Neural progenitor cell (in vitro differentiated cells): ENCODE results near the gene CDH1.

Experiments used
- EZH2 ChIP-seq: fragments of 200-600 bp; sonication (generic); IDR thresholded peaks from 2 replicates; pipeline ENCODE4 v1.6.1; 2017; ENCODE audit warnings: antibody characterized with exemption, mild to moderate bottlenecking, moderate library complexity
- TF ChIP-seq, protein P1 (sequence below): fragments of 200-600 bp; sonication (generic); IDR thresholded peaks from 2 replicates; pipeline ENCODE4 v1.5.1; 2017; ENCODE audit warnings: antibody characterized with exemption, mild to moderate bottlenecking

DNA sequence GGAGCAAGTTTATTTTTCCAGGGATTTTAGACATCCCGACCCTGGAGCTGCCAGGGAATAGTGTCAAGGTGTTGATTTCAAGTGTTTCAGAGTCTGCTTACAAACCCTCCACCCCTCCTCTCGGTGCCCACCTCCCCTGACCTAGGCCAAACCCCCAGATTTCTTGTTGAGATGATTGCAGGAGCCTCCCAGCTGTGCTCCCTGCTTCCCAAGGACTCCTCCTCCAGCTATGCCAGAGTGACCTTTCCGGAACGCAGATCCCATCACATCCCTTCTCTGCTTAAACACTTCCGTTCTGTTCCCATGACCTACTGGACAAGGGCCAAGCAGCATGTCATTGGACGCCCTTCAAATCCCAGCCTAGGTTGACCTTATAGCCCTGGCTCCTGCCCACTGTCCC is 23.7 kb upstream of the CDH1 start:
- TF ChIP-seq, protein P1, sequence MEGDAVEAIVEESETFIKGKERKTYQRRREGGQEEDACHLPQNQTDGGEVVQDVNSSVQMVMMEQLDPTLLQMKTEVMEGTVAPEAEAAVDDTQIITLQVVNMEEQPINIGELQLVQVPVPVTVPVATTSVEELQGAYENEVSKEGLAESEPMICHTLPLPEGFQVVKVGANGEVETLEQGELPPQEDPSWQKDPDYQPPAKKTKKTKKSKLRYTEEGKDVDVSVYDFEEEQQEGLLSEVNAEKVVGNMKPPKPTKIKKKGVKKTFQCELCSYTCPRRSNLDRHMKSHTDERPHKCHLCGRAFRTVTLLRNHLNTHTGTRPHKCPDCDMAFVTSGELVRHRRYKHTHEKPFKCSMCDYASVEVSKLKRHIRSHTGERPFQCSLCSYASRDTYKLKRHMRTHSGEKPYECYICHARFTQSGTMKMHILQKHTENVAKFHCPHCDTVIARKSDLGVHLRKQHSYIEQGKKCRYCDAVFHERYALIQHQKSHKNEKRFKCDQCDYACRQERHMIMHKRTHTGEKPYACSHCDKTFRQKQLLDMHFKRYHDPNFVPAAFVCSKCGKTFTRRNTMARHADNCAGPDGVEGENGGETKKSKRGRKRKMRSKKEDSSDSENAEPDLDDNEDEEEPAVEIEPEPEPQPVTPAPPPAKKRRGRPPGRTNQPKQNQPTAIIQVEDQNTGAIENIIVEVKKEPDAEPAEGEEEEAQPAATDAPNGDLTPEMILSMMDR: no peak
- TF ChIP-seq EZH2: no peak
